GM12801 (cell line): ENCODE results near the gene LKAAEAR1.

ENCODE experiments used
- TF ChIP-seq, protein P1 (sequence below): IDR thresholded peaks from one replicate; pipeline ENCODE4 v1.5.1; 2011; ENCODE audit warnings: control low read depth; ENCODE audit not compliant: insufficient read length; ENCODE audit errors: extremely low read depth

The LKAAEAR1 gene

DNA sequence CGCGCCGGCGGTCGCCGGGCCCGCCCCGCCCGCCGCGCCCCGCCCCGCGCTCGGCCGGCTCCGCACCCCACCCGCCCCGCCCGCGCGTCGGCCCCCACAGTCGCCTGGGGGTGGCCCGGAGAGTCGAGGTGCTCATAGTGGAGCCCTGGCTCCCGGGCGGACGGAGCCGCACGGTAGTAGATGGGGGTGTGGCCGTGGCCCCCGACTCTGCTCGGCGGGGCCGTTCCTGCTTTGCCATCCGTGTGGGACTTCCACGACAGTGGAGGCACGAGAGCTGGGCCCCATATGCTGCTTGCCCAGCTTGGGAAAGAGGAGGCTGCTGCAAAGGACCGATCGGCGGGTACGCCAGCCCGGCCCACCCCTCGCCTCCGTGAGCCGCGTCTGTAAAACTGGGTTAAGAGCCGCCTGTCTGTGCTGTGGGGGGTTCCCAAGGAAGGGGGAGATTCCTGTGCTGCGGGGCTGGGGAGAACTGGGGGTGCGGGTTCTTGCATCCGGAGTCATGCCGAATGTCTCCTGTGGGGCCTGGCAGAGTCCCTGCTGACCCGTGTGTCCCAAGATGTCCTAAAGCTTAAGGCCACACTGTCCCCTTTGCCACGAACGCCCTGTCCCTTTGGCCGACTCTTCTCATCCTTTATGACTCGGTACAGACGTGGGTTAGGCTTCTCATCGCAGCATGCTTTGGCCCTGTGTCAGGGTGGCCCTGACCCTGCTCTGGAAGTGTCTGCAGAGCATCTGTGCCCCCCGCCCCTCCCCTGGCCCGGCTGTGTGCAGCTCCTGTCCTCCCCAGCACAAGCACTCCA is 4.0 kb downstream of the LKAAEAR1 start, which contains the start of gene OPRL1:
Gene OPRL1 (plus strand): TSS at position 70 of the 800 bp plus-strand sequence. CDS start 12,639 bp downstream, outside the sequence.
- TF ChIP-seq, protein P1, sequence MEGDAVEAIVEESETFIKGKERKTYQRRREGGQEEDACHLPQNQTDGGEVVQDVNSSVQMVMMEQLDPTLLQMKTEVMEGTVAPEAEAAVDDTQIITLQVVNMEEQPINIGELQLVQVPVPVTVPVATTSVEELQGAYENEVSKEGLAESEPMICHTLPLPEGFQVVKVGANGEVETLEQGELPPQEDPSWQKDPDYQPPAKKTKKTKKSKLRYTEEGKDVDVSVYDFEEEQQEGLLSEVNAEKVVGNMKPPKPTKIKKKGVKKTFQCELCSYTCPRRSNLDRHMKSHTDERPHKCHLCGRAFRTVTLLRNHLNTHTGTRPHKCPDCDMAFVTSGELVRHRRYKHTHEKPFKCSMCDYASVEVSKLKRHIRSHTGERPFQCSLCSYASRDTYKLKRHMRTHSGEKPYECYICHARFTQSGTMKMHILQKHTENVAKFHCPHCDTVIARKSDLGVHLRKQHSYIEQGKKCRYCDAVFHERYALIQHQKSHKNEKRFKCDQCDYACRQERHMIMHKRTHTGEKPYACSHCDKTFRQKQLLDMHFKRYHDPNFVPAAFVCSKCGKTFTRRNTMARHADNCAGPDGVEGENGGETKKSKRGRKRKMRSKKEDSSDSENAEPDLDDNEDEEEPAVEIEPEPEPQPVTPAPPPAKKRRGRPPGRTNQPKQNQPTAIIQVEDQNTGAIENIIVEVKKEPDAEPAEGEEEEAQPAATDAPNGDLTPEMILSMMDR, result no peak

DNA sequence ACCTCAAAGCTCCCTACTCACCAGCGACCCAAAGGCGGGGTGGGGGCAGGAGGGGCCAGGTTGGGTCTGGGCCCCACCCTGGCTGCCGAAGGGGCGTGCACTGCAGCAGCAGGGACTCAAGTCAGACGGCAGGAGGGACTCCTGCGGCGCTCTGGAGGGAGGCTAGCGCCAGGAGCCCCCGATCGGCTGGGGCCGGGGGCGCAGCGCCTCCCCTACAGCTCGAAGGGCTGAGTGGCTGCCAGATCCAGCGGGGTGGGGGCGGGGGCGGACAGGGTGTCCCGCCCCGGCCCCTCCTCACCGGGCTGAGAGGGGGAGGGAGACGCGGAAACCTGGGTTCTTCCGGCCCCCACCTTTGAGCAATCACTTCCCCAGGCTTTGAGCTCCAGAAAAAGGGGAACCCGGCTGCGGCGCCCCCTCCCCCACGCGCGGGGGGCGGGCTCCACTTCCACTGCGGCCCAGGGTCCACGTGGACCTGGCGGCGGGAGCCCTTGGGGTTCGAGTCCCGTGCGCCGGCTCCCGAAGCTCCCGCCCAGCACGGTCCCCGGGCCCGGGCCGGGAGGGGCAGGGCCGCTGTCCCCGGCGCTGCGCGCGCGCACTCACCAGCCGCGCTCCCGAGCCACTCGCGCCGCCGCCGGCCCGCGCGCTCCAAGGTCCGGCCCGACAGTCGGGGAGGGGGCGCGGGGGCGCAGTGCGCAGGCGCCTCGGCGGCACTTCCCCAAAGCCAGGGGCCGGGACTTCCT is 4.8 kb downstream of the LKAAEAR1 start, which contains the start of gene RGS19:
Gene RGS19 (minus strand): TSS at position 246 of the 740 bp plus-strand sequence. CDS start 2,632 bp downstream, outside the sequence.
- TF ChIP-seq, protein P1, result no peak

DNA sequence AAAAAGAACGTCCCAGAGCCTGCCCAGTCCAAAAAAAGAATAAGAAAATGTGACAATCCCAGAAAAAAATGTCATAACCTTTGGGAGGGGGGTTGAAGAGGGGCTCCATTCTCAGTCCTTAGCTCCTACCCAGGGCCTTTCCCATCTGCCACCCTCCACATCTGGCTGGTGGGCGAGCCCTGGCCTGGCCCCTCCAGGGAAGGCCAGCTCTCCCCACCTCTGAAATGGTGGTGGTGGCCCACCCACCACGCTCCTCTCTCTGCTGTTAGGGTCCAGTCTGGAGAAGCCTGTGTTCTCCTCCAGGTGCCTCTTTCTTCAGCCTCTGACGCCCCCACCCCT is 5.3 kb downstream of the LKAAEAR1 start:
- TF ChIP-seq, protein P1, result no peak

DNA sequence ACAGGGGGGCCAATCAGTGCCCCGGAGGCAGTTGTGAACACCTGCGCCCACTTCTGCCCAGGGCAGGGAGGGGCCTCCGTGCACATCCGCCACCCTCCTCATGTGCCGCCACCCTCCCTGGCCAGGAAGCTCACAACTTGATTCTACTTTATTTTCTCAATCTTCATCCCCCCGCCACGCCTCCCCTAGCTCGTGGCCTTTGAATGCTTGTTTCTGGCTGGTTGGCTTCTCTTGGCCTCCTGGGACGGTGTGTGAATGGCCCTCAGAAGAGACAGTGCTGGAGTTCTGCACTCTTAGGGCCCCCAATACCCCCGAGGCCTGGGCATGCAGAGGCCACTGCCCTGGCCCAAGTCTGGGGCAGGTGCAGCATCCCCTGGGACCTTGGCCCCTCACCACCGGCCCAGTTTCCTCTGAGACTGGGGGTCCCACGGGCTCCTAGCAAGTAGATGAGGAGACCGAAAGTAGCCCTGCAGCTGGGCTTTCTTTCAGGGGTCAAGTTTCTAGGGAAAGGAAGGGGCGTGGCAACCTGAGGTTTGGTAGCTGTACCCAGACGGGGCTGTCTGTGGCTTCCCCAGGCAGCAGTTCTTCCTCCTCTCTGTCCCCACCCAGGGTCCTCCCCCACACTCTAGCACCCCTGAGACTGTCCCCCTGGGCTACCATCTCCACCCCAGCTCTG is 6.2 kb downstream of the LKAAEAR1 start:
- TF ChIP-seq, protein P1, result no peak

DNA sequence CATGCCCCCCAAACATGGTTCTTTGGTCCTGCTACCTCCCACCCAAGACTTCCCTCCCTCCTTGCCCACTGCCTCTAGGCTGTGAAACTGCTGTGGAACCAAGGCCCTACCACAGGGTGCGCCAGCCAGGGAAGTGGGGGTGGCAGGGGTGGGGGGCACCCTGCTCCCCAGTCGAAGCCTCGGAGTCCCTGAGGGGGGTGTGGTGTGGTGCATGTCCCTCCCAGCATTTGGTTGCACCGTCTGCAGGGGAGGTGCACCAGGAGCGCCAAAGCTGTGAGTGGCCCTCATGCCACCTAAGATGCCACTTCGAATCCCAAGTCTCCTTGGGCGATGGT is 6.7 kb downstream of the LKAAEAR1 start:
- TF ChIP-seq, protein P1, result no peak

DNA sequence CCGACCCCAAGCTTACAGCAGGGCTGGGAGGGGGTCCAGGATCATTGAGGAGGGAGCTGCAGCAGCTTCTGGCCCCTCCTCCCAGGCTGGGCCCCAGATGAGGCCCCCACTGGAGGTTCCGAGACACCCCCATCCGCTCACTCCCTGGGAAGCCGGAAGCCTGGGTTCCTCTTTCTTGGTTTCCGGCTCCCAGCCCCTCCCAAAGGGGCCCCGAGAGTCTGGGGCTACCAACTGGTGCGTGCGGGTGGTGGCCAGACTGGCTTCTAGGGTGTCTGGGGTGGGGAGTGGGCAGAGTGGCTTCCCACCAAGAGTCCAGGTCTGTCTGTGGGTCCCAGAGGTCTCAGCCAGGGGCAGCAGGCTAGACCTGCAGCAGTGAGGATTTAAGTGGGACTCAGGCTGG is 7.1 kb downstream of the LKAAEAR1 start:
- TF ChIP-seq, protein P1, result no peak
